GM21786 (cell line): ENCODE measurements around the gene CELF1.

Experiments used
- ATAC-seq: cut with Tn5 transposase; IDR thresholded peaks from one replicate; pipeline ENCODE4 v1.9.1; 2021; ENCODE audit not compliant: unreplicated experiment

CELF1 gene

DNA sequence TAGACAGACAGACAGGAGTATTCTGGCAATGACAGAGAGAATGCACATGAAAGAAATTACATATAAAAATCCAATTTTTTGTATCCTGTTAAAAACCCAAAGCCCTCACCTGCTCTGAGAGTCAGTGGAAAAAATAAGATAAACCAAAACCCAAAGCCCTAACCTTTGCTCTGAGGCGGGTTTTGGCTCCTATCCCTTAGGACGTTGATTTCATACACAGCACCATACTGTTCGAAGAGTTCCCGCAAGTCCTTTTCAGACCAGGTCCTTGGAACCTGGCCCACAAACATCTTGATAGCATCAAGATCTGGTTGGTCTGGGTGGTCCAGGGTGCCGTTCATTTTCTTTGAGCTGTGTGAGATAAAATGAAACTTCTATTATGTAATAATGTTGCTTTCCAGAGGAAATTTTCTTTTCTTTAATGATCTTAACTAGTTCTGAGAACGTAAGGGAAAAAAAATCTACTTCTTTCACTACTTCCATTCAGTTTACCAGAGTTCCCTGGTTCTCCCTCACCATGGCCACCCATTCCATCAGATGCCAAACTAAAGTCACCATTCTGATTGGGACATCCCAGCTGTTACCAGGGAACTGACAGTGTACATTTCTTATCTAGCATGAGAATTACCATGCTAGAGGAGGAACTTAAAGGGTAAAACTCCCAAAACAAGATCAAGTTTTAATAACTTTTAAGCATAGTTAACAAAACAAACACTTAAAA, 64.1 kb downstream of the CELF1 start:
- no peak for ATAC-seq

DNA sequence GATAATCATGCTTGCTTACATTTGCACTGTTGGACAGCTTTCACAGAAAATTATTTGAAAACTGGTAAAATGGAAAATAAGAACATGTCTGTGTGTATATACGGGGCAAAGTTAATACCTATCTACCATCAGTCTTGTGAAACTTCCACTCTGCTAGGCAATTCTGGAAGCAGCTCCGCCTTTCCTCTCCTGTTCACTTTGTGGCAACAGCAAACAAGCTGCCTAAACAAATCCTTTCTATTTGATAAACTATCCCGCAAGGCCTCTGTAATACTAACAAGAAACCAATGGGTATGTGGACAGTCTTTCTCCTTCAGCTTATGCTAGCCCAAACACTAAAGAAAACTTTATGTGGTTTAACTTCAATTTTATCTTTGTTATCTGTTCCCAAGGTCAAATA, 64.8 kb downstream of the CELF1 start:
- ATAC-seq = no peak

GRCh38 chr11:47487421-47487820, 65.5 kb downstream of the CELF1 start:
- ATAC-seq = no peak

- ATAC-seq = no peak
These were observed 67.8 kb downstream of the CELF1 start for GRCh38 chr11:47485107-47485506.

GRCh38 chr11:47483457-47483856, 69.5 kb downstream of the CELF1 start:
- no peak for ATAC-seq

DNA sequence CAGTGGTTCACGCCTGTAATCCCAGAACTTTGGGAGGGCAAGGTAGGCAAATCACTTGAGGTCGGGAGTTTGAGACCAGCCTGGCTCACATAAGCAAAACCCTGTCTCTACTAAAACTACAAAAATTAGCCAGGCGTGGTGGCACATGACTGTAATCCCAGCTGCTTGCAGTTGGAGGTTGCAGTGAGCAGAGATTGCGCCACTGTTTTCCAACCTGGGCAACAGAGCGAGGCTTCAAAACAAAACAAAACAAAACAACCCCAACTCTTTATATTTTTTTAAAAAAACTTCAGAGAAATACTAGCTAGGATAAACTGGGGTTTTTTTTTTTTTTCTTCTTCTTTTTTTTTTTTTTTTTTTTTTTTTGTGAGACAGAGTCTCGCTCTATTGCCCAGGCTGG, 72.2 kb downstream of the CELF1 start:
- ATAC-seq = no peak

DNA sequence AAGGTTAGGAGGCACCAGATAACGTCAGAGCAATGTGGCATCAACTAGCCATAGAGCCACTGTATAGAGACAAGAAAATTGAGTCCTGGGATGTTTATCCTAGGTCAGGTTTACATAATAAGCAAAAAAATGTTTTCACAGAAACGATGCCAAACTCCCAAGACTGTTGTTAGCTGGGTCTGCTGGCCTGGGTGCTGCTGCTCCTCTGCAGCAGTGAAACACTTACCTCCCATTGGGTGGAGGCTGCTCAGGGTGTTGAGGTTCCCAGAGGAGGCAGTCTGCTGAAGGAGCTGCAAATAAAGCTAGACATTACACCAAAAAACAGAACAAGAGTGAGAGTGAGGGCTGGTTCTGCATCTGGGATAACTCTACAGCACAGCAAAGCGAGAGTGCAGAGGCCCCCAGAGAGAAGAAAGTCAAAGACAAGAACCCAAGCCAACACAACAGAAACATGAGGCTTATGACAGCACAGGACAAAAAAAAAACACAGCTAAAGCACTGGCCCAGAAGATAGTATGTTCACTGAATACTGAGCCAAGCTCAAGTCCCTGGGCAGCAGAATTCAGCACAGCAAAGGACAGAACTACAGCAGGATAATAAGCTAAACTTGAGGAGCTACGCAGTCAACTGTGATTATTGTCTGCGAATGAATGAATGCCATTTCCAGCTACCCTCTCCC, 74.1 kb downstream of the CELF1 start:
- no peak for ATAC-seq

GRCh38 chr11:47477753-47478152, 75.2 kb downstream of the CELF1 start:
- no peak for ATAC-seq

DNA sequence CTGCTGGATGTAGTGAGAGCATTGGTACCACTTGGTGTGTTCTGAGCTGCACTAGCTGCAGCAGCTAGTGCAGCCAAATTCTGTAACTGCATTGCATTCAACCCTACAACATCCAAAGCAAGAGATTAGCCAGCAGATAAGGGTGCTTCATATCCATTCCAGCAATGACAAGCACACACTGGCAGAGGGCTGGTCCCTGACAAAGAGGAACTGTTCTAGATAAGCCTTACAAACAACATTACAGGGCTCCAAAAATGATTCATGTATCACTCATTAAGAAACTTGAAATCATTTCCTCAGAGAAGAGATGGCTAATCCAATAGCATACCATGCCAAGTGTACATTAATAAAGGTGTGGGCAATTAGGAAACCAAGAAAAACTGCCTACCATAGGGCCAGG, 75.6 kb downstream of the CELF1 start:
- ATAC-seq = no peak

DNA sequence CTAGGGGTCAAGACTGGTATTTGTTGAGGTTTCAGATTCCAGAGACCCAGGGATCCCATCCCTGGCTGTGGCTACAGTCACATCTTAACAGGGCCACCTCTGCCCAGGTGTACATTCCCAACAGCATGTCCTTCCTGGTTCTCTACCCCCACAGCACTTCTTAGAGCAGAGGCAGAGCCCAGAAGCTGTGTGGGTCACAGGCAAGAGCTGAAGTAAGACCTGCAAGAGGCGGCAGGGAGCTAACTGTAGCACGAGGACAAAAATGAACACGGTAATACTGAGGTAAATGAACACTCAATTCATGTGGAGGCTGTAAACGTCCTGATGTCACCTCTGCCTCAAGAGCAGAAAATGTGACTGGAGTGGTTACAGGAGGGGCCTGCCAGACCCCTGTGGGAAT, 82.3 kb downstream of the CELF1 start:
- no peak for ATAC-seq

- no peak for ATAC-seq
These were observed 83.4 kb downstream of the CELF1 start for GRCh38 chr11:47469361-47470179.

GRCh38 chr11:47468598-47469214, 84.2 kb downstream of the CELF1 start:
- no peak for ATAC-seq

DNA sequence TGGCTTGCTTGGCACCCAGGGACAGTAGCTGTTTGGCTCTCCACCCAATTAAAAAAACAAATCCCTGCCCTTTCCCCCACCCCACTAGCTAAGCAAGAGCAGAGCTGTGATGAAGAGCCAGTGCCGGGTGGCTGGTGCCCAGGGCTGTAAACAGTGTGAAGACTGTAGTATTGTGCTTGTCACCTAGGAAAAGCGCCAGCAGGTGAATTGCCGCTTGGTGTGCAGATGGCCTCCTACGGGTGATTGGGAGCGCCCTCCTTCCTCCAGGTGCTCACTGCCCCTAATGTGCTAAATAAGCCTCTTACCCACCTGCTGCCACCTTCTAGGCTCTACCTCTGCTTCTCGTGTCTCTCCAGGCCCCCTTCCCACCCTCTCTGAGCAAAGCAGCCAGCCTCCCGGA, 85.6 kb downstream of the CELF1 start:
- ATAC-seq = no peak

- ATAC-seq = no peak
These were observed 86.2 kb downstream of the CELF1 start for GRCh38 chr11:47466701-47467250.

DNA sequence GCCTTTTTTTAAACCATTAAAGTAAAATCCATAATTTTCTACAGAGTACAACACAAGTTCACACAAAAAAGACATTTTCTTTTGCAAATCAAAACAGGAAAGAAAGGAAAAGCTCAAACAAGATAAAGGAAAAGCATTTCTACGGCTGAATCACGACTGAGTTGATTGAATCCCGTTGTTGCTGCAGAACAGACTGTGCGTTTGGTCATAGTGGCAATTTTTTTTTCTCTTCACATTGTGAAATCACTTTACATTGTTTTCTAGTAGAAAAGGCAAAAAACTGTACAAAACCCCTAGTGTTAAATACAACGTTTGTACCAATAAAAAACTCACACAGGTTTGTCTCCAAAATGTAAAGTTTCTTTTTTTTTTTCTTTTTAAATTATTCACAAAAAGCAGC, 86.7 kb downstream of the CELF1 start:
- no peak for ATAC-seq

GRCh38 chr11:47464483-47464882, 88.4 kb downstream of the CELF1 start:
- no peak for ATAC-seq

DNA sequence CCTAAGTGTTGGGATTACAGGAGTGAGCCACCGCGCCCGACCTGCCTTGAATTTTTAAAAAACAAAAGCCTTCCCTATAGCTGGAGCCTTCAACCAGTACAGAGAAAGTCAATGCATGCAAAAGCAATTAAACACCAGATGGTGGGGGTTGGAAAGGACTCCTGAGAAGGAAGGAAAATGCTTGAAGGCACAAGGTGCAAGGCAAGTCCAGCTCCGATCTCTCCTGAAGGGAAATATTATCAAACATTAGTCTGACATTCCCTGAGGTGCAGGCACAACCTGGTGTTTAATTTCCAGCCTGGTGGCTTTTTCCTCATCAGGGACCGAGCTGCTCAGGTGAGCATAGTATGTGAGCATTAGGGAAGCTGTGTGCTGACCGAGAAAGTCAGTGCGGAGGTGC, 91.1 kb downstream of the CELF1 start:
- no peak for ATAC-seq

DNA sequence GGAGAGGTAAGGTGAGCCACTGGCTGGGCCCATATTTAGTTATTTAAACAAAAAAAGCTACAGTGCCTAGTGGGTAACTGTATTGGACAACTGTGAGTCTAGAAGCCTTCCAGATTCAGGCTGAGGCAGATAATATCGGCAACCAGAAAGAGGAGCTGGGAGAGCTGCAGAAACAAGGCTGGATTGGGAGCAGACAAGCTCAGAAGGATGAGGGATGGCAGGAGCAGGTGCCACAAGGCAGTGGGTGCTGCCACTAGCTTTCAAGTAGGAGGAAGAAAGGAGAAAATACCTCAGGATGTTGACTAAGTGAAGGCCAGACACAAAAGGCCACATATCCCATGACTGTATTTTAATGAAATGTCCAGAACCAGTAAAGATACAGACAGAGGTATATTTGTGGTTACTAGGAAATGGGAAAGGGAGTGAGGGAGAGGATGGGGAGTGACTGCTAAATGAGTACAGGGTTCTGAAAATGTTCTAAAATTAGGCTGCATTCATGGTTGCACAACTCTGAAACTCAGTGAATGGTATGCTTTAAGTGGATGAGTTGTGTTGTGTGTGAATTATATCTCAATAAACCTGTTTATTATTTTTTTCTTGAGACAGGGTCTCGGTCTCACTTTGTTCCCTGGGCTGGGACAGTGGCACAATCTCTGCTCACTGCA, 92.2 kb downstream of the CELF1 start:
- no peak for ATAC-seq

- ATAC-seq = peak; percentile 66
These were observed 98.7 kb downstream of the CELF1 start for GRCh38 chr11:47454258-47454671.

DNA sequence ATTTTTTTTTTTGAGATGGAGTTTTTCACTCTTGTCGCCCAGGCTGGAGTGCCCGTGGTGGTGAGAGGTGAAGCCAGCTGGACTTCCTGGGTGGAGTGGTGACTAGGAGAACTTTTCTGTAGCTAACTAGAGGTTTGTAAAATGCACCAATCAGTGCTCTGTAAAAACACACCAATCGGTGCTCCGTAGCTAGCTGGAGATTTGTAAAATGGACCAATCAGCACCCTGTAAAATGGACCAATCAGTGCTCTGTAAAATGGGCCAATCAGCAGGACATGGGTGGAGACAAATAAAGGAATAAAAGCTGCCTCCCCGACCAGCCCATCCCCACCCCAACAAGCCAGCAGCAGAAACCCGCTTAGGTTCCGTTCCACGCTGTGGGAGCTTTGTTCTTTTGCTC, 99.6 kb downstream of the CELF1 start:
- ATAC-seq = no peak

GRCh38 chr11:47451990-47452389, 100.9 kb downstream of the CELF1 start:
- ATAC-seq = no peak
